NCI-H748 treated with DMSO at 0.1 percent for 48 hours (cell line): Measurements from ENCODE around the gene MTHFD2L.
"Not testable (repeated sequence)": the region's sequence is repeated elsewhere in the genome, so short reads cannot be mapped to it uniquely, and the experiment has no call there.

Experiments used
- DNase-seq: peaks from one replicate; lab custom pipeline; 2025; lab: John Stamatoyannopoulos, UW

MTHFD2L gene

DNA sequence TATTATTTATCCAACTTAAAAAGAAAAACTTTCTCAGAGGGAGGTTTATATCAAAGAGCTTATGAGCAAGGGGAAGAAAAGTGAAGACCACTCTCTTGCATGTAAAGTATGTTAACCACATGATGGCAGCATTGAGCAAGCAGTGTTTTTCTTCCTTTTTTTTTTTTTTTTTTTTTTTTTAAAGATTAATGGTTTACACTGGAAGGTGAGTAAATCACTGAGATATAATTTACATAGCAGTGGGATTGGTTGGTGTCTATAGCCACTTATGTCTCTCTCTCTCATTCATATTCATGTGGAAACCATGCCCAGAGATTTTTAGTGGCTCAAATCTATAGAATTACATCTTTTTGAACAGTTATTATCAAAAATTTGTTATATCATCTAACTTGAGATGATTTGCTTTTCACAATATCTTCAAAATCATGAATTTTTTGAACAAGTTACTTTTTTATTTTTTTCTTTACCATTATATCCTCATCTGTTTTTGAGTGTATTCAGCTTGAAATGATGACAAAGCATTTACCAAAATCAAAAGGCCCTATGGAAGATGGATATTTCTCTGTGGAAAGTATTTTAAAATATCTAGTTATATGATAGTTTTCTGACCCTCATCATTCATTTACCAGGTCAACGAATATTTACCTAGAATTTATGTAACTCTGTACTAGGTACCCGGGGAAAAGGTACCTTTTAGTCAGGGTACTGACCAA, 31.6 kb downstream of the MTHFD2L start:
- DNase-seq: no peak

DNA sequence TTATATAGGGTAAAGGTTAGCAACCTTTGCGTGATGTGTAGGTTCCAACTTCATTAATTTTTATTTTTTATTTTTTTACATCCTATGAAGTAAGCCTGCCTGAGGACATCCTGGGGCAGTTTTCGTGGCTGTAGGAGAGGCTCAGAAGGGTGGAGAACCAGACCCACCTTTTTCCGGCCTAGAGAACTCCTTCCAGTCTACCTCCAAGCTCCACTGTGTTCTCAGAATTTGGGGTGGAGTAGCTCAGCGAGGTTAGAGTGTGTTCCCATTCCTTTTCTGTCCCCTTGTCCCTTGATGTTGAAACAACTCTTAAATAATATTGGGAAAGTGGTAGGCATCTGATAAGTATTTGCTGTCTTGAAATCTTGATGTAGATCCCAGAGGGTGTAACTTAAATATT, 32.4 kb downstream of the MTHFD2L start:
- no peak for DNase-seq

GRCh38 chr4:74190919-74191397, 33.0 kb downstream of the MTHFD2L start:
- DNase-seq: no peak

GRCh38 chr4:74197080-74197479, 39.2 kb downstream of the MTHFD2L start:
- no peak for DNase-seq

DNA sequence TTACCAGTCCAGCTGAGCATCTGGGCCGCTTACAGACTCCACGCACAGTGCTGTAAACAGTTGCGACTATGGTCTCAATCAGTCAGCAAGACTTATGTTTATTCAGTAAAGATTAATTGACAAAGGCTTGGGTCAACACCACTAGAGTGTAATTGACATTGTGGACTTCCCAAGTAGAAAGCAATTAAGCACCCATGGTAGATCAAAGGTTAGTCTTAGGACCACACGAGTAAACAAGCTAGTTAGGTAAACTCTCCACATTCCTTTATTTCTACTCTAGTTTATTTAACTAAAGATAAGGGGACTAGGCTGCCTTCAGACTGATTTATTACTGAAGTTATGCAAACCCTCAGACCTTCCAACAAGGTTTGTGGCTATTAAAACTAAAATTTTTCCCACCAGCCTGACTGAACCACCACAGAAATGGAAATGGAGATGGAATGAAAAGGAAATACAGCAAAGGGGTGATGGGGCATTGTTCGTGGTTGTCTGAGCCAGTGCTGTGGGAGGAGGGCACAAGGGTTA, 44.2 kb downstream of the MTHFD2L start:
- DNase-seq: no peak

GRCh38 chr4:74203467-74203866, 45.5 kb downstream of the MTHFD2L start:
- DNase-seq: no peak

DNA sequence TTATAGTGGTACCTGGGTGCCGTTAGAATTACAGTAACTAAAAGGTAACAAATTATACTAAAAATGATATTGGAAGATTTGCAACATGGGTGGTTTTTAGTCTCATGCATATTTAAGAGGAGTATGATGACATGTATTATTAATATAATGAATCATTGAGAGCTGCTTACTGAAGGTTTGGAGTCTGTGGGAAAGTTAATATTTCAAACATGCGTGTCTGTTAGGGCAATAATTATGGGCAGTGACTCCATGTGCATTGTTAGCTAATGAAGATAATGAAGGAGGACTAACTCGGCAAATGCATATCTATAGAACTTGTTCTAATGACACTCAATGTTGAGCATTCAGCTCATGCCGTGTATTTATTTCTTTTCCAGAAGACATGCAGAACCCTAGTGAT, 47.1 kb downstream of the MTHFD2L start:
- no peak for DNase-seq

- no peak for DNase-seq
Measured at GRCh38 chr4:74205559-74205958, 47.6 kb downstream of the MTHFD2L start.

GRCh38 chr4:74206088-74206825, 48.3 kb downstream of the MTHFD2L start:
- no peak for DNase-seq

GRCh38 chr4:74214457-74215159, 56.7 kb downstream of the MTHFD2L start:
- not testable (repeated sequence) for DNase-seq

DNA sequence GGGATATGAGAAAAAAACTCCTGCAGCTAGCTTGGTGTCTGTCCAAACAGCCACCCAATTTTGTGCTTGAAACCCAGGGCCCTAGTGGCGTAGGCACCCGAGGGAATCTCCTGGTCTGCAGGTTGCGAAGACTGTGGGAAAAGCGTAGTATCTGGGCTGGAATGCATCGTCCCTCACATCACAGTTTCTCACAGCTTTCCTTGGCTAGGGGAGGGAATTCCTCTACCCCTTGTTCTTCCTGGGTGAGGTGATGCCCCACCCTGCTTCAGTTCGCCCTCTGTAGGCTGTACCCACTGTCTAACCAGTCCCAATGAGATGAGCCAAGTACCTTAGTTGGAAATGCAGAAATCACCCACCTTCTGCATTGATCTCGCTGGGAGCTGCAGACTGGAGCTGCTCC, 57.3 kb downstream of the MTHFD2L start:
- not testable (repeated sequence) for DNase-seq

GRCh38 chr4:74217365-74217764, 59.4 kb downstream of the MTHFD2L start:
- no peak for DNase-seq

GRCh38 chr4:74218201-74218600, 60.3 kb downstream of the MTHFD2L start:
- no peak for DNase-seq

GRCh38 chr4:74219240-74219639, 61.3 kb downstream of the MTHFD2L start:
- no peak for DNase-seq

DNA sequence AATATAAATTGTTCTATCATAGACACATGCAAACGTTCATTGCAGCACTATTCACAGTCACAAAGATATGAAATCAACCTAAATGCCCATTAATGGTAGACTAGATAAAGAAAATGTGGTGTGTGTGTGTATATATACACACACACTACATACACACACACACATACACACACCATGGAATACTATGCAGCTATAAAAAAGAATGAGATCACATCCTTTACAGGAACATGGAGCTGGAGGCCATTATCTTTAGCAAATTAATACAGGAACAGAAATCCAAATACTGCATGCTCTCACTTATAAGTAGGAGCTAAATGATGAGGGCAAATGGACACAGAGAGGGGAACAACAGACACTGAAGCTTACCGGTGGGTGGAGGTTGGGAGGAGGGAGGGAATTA, 65.2 kb downstream of the MTHFD2L start:
- DNase-seq: no peak

- DNase-seq: no peak
Measured at GRCh38 chr4:74223801-74224200, 65.9 kb downstream of the MTHFD2L start.

DNA sequence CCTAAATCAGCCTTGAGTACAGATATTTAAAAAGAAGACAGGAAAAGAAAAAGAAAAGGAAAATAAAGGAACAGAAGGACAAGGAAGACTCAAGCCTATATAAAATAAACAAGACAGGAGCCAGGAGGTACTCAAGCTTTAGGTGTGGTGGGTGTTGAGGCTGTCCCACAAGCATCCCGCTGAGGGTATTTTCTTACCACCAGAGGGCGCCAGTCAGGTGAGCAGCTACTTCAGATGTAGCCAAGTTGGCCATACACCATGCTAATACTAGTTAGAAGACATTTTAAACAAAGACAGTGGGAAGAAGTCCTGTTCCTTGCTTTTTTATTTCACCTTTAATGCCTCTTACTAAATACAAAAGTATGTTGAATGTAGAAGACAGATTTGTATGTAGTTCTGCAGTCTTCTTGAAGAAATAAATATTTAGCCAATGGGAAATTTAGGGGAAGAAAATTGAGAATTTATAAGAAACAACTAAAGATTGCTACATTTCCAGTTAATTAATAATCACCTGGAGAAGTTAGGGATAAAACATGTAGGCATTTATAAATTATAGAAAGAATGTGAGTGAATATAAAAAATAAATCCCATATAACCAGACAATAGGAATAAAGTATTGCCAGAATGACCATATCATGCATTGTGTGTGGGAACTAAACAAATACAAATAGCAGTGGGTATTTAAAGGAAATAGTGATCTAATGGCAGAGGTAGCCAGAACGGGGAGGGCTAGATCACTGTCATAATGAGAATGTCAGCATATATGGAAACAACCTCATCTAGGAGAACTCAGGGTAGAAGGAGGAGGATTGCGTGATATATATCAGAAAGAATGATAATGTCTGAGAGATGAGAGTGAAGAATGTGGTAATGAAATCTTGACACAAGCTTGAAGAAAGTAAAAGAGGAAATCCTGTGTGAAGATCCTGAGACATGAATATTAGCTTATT, 71.0 kb downstream of the MTHFD2L start:
- DNase-seq: peak; percentile 10

GRCh38 chr4:74230902-74231499, 73.1 kb downstream of the MTHFD2L start:
- no peak for DNase-seq

- DNase-seq: no peak
Measured at GRCh38 chr4:74235135-74235534, 77.2 kb downstream of the MTHFD2L start.

GRCh38 chr4:74237425-74237966, 79.6 kb downstream of the MTHFD2L start:
- no peak for DNase-seq

- no peak for DNase-seq
Measured at GRCh38 chr4:74244049-74244448, 86.1 kb downstream of the MTHFD2L start.
